B cell (primary cell): Measurements from ENCODE around the gene ZNF112.

ENCODE experiments used
- EZH2 ChIP-seq: IDR thresholded peaks from 2 replicates; pipeline ENCODE4 v1.6.1; 2012; ENCODE audit warnings: borderline replicate concordance, low read depth, mild to moderate bottlenecking, moderate library complexity, low read length; ENCODE audit not compliant: insufficient read depth, poor library complexity, severe bottlenecking
- TF ChIP-seq, protein P1 (sequence below): fragments of 200-600 bp; IDR thresholded peaks from one replicate; pipeline ENCODE4 v1.8.0; 2022; ENCODE audit warnings: antibody characterized with exemption, mild to moderate bottlenecking

DNA sequence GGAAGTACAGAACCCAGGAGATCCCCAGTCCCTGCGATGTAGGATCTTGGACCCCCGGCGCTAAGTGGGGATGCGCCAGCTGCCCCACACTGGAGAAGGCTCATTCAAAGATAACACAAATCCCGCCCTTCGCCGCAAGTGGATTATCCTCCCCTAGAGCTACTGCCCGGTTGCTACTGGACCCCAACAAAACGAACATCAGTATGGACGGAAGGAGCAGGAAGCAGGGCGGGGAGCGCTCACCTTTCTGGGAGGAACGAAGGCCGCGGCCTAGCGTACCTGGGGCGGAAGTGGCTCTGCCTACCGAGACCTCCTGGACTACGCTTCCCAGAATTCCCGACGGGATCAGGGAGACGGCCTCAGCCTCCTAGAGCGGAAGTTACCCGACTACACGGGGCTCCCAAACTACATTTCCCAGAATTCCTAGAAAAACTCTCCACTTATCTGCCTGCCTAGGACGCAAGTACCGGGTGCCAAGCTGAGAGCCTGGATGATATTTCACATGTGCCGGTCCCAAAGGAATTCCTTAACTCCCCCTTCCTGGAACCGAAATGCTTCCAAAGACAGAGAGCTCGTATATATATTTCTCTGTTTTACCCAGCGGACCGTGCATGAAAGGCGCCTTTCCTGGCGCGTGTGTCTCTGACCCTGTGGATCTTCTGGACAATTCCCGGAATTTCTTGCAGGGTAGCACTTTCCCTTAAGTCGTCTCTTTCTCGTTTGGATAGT is at the start of gene ZNF112:
- no peak for TF ChIP-seq EZH2
- TF ChIP-seq, protein P1, sequence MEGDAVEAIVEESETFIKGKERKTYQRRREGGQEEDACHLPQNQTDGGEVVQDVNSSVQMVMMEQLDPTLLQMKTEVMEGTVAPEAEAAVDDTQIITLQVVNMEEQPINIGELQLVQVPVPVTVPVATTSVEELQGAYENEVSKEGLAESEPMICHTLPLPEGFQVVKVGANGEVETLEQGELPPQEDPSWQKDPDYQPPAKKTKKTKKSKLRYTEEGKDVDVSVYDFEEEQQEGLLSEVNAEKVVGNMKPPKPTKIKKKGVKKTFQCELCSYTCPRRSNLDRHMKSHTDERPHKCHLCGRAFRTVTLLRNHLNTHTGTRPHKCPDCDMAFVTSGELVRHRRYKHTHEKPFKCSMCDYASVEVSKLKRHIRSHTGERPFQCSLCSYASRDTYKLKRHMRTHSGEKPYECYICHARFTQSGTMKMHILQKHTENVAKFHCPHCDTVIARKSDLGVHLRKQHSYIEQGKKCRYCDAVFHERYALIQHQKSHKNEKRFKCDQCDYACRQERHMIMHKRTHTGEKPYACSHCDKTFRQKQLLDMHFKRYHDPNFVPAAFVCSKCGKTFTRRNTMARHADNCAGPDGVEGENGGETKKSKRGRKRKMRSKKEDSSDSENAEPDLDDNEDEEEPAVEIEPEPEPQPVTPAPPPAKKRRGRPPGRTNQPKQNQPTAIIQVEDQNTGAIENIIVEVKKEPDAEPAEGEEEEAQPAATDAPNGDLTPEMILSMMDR: no peak
